OCI-LY1 (cell line): ENCODE measurements around the gene CCNDBP1.
"Not testable (repeated sequence)": the region's sequence is repeated elsewhere in the genome, so short reads cannot be mapped to it uniquely, and the experiment has no call there.

Experiments
- H2AFZ ChIP-seq: fragments of 200-600 bp; sonication (generic), shearing (Covaris generic); 2 replicates; pipeline ENCODE4 v1.6.0; 2014; ENCODE audit warnings: antibody characterized with exemption, mild to moderate bottlenecking, low read length
- H3F3A ChIP-seq: fragments of 200-600 bp; sonication (generic), shearing (Covaris generic); 2 replicates; pipeline ENCODE4 v1.6.0; 2014; ENCODE audit warnings: mild to moderate bottlenecking, antibody characterized with exemption, low read length, moderate library complexity; ENCODE audit not compliant: insufficient read depth
- H3K27ac ChIP-seq: fragments of 200-600 bp; sonication (generic); 2 replicates; pipeline ENCODE4 v1.5.1; 2014; ENCODE audit warnings: low read length, mixed run types, mild to moderate bottlenecking, low read depth; ENCODE audit not compliant: poor library complexity, severe bottlenecking
- H3K27me3 ChIP-seq: fragments of 200-600 bp; sonication (generic); 2 replicates; pipeline ENCODE4 v1.6.0; 2014; ENCODE audit warnings: antibody characterized with exemption, mild to moderate bottlenecking, low read length, moderate library complexity; ENCODE audit not compliant: insufficient read depth
- H3K36me3 ChIP-seq: fragments of 200-600 bp; sonication (generic); 2 replicates; pipeline ENCODE4 v1.6.1; 2014; ENCODE audit warnings: mild to moderate bottlenecking, antibody characterized with exemption, low read length, moderate library complexity, mixed read lengths; ENCODE audit not compliant: insufficient read depth
- H3K4me1 ChIP-seq: fragments of 200-600 bp; sonication (generic); 2 replicates; pipeline ENCODE4 v1.5.1; 2014; ENCODE audit warnings: mild to moderate bottlenecking, low read length, moderate library complexity; ENCODE audit not compliant: insufficient read depth, severe bottlenecking
- H3K4me2 ChIP-seq: fragments of 200-600 bp; sonication (generic), shearing (Covaris generic); 2 replicates; pipeline ENCODE4 v1.6.1; 2014; ENCODE audit warnings: low read length
- H3K4me3 ChIP-seq: fragments of 200-600 bp; sonication (generic); 2 replicates; pipeline ENCODE4 v1.5.1; 2014; ENCODE audit warnings: low read length, low read depth, mild to moderate bottlenecking, mixed read lengths; ENCODE audit not compliant: poor library complexity, severe bottlenecking
- H3K79me2 ChIP-seq: fragments of 200-600 bp; shearing (Covaris generic); 2 replicates; pipeline ENCODE4 v1.6.1; 2016; ENCODE audit warnings: mixed run types, low read length, mixed read lengths; ENCODE audit not compliant: insufficient read depth
- H3K9ac ChIP-seq: fragments of 200-600 bp; sonication (generic), shearing (Covaris generic); 2 replicates; pipeline ENCODE4 v1.6.1; 2014; ENCODE audit warnings: mild to moderate bottlenecking, low read length, mixed read lengths
- H3K9me2 ChIP-seq: fragments of 200-600 bp; sonication (generic), shearing (Covaris generic); 2 replicates; pipeline ENCODE4 v1.6.1; 2014; ENCODE audit warnings: low read depth, mild to moderate bottlenecking, low read length, mixed read lengths
- H3K9me3 ChIP-seq: fragments of 200-600 bp; shearing (Covaris generic); 2 replicates; pipeline ENCODE4 v1.6.1; 2014; ENCODE audit warnings: low read length, mixed read lengths
- H4K20me1 ChIP-seq: fragments of 200-600 bp; sonication (generic), shearing (Covaris generic); 2 replicates; pipeline ENCODE4 v1.6.0; 2016; ENCODE audit warnings: mild to moderate bottlenecking, low read length; ENCODE audit not compliant: insufficient read depth
- CTCF ChIP-seq: fragments of 200-600 bp; sonication (generic), shearing (Covaris generic); IDR thresholded peaks from 2 replicates; pipeline ENCODE4 v1.5.1; 2017; ENCODE audit warnings: mild to moderate bottlenecking, antibody characterized with exemption, low read length, moderate library complexity, mixed read lengths
- EZH2 ChIP-seq: fragments of 200-600 bp; sonication (generic), shearing (Covaris generic); IDR thresholded peaks from 2 replicates; pipeline ENCODE4 v1.8.0; 2017; ENCODE audit warnings: borderline replicate concordance, mixed run types, mild to moderate bottlenecking, antibody characterized with exemption, low read length, moderate library complexity, mixed read lengths

Gene CCNDBP1

GRCh38 chr15:43168192-43169107 lies 16.8 kb upstream of the CCNDBP1 start:
- Histone ChIP-seq H3K4me3 (no peak overlapping the region), H3K36me3 (peaks cover 66% of the 10 kb centered on the region), H2AFZ (no peak overlapping the region), H3K9me2 (no peaks in the 10 kb centered on the region), H3K9me3 (0 out of 2 replicates have a peak, but pooled peaks cover 3% of the 10 kb centered on the region), H3K27ac (no peak overlapping the region), H3K27me3 (no peaks in the 10 kb centered on the region), H3K4me1 (no peaks in the 10 kb centered on the region), H3F3A (no peaks in the 10 kb centered on the region), H3K79me2 (no peaks in the 10 kb centered on the region), H4K20me1 (no peaks in the 10 kb centered on the region), H3K9ac (no peak overlapping the region), H3K4me2 (no peak overlapping the region)
- TF ChIP-seq CTCF (no peak), EZH2 (no peak)

- H3K4me3 ChIP-seq, result no peak overlapping the region
- H3K36me3 ChIP-seq, result peaks cover 65% of the 10 kb centered on the region
- H3K4me1 ChIP-seq, result no peaks in the 10 kb centered on the region
- 0 out of 2 replicates have a peak, but pooled peaks cover 3% of the 10 kb centered on the region for H3K9me3 ChIP-seq
- no peak overlapping the region for H2AFZ ChIP-seq
- H3K27me3 ChIP-seq, result no peaks in the 10 kb centered on the region
- no peaks in the 10 kb centered on the region for H3K79me2 ChIP-seq
- TF ChIP-seq CTCF (no peak), EZH2 (no peak)
- no peak overlapping the region for H3K4me2 ChIP-seq
- H3K9me2 ChIP-seq, result no peaks in the 10 kb centered on the region
- H4K20me1 ChIP-seq, result no peaks in the 10 kb centered on the region
- no peaks in the 10 kb centered on the region for H3F3A ChIP-seq
- no peak overlapping the region for H3K27ac ChIP-seq
- H3K9ac ChIP-seq, result no peak overlapping the region
Observed at GRCh38 chr15:43169888-43170287, 15.3 kb upstream of the CCNDBP1 start.

- H3K27me3 ChIP-seq, H3K9me2 ChIP-seq, H2AFZ ChIP-seq, H3K4me1 ChIP-seq, H4K20me1 ChIP-seq, H3F3A ChIP-seq, H3K4me2 ChIP-seq, H3K79me2 ChIP-seq, H3K9ac ChIP-seq, H3K4me3 ChIP-seq, H3K9me3 ChIP-seq, H3K27ac ChIP-seq: not testable (repeated sequence)
- peaks cover 54% of the 10 kb centered on the region for H3K36me3 ChIP-seq
Observed at GRCh38 chr15:43175656-43176309, 9.4 kb upstream of the CCNDBP1 start.

GRCh38 chr15:43177147-43177546 lies 8.1 kb upstream of the CCNDBP1 start:
- H3K36me3 ChIP-seq, result peaks cover 58% of the 10 kb centered on the region
- not testable (repeated sequence) for H3K27me3 ChIP-seq, H3K4me1 ChIP-seq, H2AFZ ChIP-seq, H3K4me2 ChIP-seq, H3K9me2 ChIP-seq, H3K9ac ChIP-seq, H3K4me3 ChIP-seq, H3K27ac ChIP-seq, H3K79me2 ChIP-seq, H3K9me3 ChIP-seq, H4K20me1 ChIP-seq, H3F3A ChIP-seq
